Neural cell (in vitro differentiated cells): ENCODE measurements around the gene HS3ST3B1. TPM values are rescaled to one million over a fixed set of nuclear protein-coding genes. Genes with fewer than 3 reads are reported as not detected.

Source experiments
- H2AFZ ChIP-seq: fragments of 200-600, 300-800 bp; sonication (generic), shearing (Covaris generic); 2 replicates; pipeline ENCODE4 v1.6.0; 2014; ENCODE audit warnings: low read depth, mild to moderate bottlenecking, antibody characterized with exemption, low read length, moderate library complexity
- H3F3A ChIP-seq: fragments of 200-600 bp; shearing (Covaris generic); 2 replicates; pipeline ENCODE4 v1.6.1; 2016; ENCODE audit warnings: mild to moderate bottlenecking, moderate library complexity, mixed read lengths, antibody characterized with exemption, low read length; ENCODE audit not compliant: insufficient read depth, poor library complexity, severe bottlenecking
- H3K27ac ChIP-seq: fragments of 200-600, 300-800 bp; sonication (generic), shearing (Covaris generic); 2 replicates; pipeline ENCODE4 v1.5.1; 2014; ENCODE audit warnings: mild to moderate bottlenecking, low read length, moderate library complexity
- H3K27me3 ChIP-seq: fragments of 300-800, 200-600 bp; sonication (generic), shearing (Covaris generic); 2 replicates; pipeline ENCODE4 v1.6.0; 2014; ENCODE audit warnings: mild to moderate bottlenecking, low read depth, low read length, moderate library complexity; ENCODE audit not compliant: insufficient read depth
- H3K36me3 ChIP-seq: fragments of 300-800, 200-600 bp; sonication (generic), shearing (Covaris generic); 2 replicates; pipeline ENCODE4 v1.5.1; 2014; ENCODE audit warnings: mild to moderate bottlenecking, antibody characterized with exemption, low read length, moderate library complexity; ENCODE audit not compliant: insufficient read depth
- H3K4me2 ChIP-seq: fragments of 300-800, 200-600 bp; sonication (generic), shearing (Covaris generic); 2 replicates; pipeline ENCODE4 v1.6.0; 2014; ENCODE audit warnings: mild to moderate bottlenecking, low read length
- H3K4me3 ChIP-seq: fragments of 300-800, 200-600 bp; sonication (generic), shearing (Covaris generic); 2 replicates; pipeline ENCODE4 v1.5.1; 2014; ENCODE audit warnings: mild to moderate bottlenecking, low read length, moderate library complexity
- H3K79me2 ChIP-seq: fragments of 200-600 bp; shearing (Covaris generic); replicated peaks from 2 replicates; pipeline ENCODE4 v1.6.0; 2014; ENCODE audit warnings: mild to moderate bottlenecking, low read length, moderate library complexity; ENCODE audit not compliant: insufficient read depth
- H3K9ac ChIP-seq: fragments of 300-800, 200-600 bp; sonication (generic), shearing (Covaris generic); 2 replicates; pipeline ENCODE4 v1.6.1; 2016; ENCODE audit warnings: mild to moderate bottlenecking, low read length, mixed read lengths
- H3K9me2 ChIP-seq: fragments of 200-600 bp; shearing (Covaris generic); 2 replicates; pipeline ENCODE4 v1.6.1; 2016; ENCODE audit warnings: mild to moderate bottlenecking, low read length, mixed read lengths; ENCODE audit not compliant: insufficient read depth
- H3K9me3 ChIP-seq: fragments of 200-600, 300-800 bp; sonication (generic), shearing (Covaris generic); 2 replicates; pipeline ENCODE4 v1.6.1; 2016; ENCODE audit warnings: mild to moderate bottlenecking, mixed run types, low read length, moderate library complexity, mixed read lengths
- H4K20me1 ChIP-seq: fragments of 200-600 bp; shearing (Covaris generic); 2 replicates; pipeline ENCODE4 v1.6.1; 2016; ENCODE audit warnings: mild to moderate bottlenecking, mixed run types; ENCODE audit not compliant: insufficient read depth
- EP300 ChIP-seq: fragments of 450-650 bp; conservative IDR thresholded peaks from 2 replicates; pipeline ENCODE4 v1.6.1; 2014; ENCODE audit warnings: antibody characterized with exemption, mild to moderate bottlenecking, moderate library complexity; ENCODE audit not compliant: poor library complexity, severe bottlenecking
- EZH2 ChIP-seq: fragments of 200-600, 300-800 bp; shearing (Covaris generic), sonication (generic); IDR thresholded peaks from 2 replicates; pipeline ENCODE4 v1.6.1; 2014; ENCODE audit warnings: antibody characterized with exemption, low read length, borderline replicate concordance, mild to moderate bottlenecking; ENCODE audit not compliant: insufficient read depth, poor library complexity, severe bottlenecking
- MXI1 ChIP-seq: fragments of 450-650 bp; conservative IDR thresholded peaks from 2 replicates; pipeline ENCODE4 v1.6.1; 2014; ENCODE audit warnings: antibody characterized with exemption, mild to moderate bottlenecking; ENCODE audit not compliant: poor library complexity, severe bottlenecking
- POLR2AphosphoS5 ChIP-seq: IDR thresholded peaks from 2 replicates; pipeline ENCODE4 v1.6.1; 2012
- RAD21 ChIP-seq: fragments of 450-650 bp; conservative IDR thresholded peaks from 2 replicates; pipeline ENCODE4 v1.6.1; 2014; ENCODE audit warnings: antibody characterized with exemption, mild to moderate bottlenecking, moderate library complexity
- REST ChIP-seq: IDR thresholded peaks from 2 replicates; pipeline ENCODE4 v1.6.1; 2012; ENCODE audit warnings: borderline replicate concordance
- SMC3 ChIP-seq: fragments of 450-650 bp; conservative IDR thresholded peaks from 2 replicates; pipeline ENCODE4 v1.6.1; 2014; ENCODE audit warnings: antibody characterized with exemption, mild to moderate bottlenecking, moderate library complexity; ENCODE audit not compliant: poor library complexity
- TAF1 ChIP-seq: IDR thresholded peaks from 2 replicates; pipeline ENCODE4 v1.6.1; 2012; ENCODE audit warnings: low read depth
- polyA plus RNA-seq: library from polyadenylated mRNA; depleted of rRNA; stranded (reverse); fragments of >200 nt; gene quantifications from 2 replicates; pipeline ENCODE4 v1.2.3, GENCODE V29; 2014
- TF ChIP-seq, protein P1 (sequence below): fragments of 450-650 bp; IDR thresholded peaks from 2 replicates; pipeline ENCODE4 v1.5.1; 2014; ENCODE audit warnings: antibody characterized with exemption, mild to moderate bottlenecking, moderate library complexity; ENCODE audit not compliant: poor library complexity, severe bottlenecking

HS3ST3B1 gene
- polyA plus RNA-seq, 1 donor from 2014 or later: 0.58 TPM

GRCh38 chr17:14289162-14289561, 11.7 kb upstream of the HS3ST3B1 start:
- Histone ChIP-seq H3K27ac (no peak overlapping the region), H3K9me2 (no peaks in the 10 kb centered on the region), H3K79me2 (no peaks in the 10 kb centered on the region), H3K4me2 (no peak overlapping the region), H3K9me3 (no peaks in the 10 kb centered on the region), H3K9ac (no peak overlapping the region), H2AFZ (no peak overlapping the region), H3K27me3 (no peaks in the 10 kb centered on the region), H3K4me3 (no peak overlapping the region), H4K20me1 (no peaks in the 10 kb centered on the region), H3K36me3 (no peaks in the 10 kb centered on the region), H3F3A (no peaks in the 10 kb centered on the region)
- TF ChIP-seq SMC3 (no peak), RAD21 (no peak), TAF1 (no peak), MXI1 (no peak), POLR2AphosphoS5 (no peak)

GRCh38 chr17:14294876-14295275, 6.0 kb upstream of the HS3ST3B1 start:
- Histone ChIP-seq H3K9me3 (no peaks in the 10 kb centered on the region), H4K20me1 (no peaks in the 10 kb centered on the region), H3K36me3 (no peaks in the 10 kb centered on the region), H3K9ac (no peak overlapping the region), H3K27me3 (peaks cover 51% of the 10 kb centered on the region), H3F3A (no peaks in the 10 kb centered on the region), H3K4me3 (no peak overlapping the region), H2AFZ (no peak overlapping the region), H3K79me2 (no peaks in the 10 kb centered on the region), H3K9me2 (no peaks in the 10 kb centered on the region), H3K4me2 (no peak overlapping the region), H3K27ac (no peak overlapping the region)
- TF ChIP-seq, protein P1, sequence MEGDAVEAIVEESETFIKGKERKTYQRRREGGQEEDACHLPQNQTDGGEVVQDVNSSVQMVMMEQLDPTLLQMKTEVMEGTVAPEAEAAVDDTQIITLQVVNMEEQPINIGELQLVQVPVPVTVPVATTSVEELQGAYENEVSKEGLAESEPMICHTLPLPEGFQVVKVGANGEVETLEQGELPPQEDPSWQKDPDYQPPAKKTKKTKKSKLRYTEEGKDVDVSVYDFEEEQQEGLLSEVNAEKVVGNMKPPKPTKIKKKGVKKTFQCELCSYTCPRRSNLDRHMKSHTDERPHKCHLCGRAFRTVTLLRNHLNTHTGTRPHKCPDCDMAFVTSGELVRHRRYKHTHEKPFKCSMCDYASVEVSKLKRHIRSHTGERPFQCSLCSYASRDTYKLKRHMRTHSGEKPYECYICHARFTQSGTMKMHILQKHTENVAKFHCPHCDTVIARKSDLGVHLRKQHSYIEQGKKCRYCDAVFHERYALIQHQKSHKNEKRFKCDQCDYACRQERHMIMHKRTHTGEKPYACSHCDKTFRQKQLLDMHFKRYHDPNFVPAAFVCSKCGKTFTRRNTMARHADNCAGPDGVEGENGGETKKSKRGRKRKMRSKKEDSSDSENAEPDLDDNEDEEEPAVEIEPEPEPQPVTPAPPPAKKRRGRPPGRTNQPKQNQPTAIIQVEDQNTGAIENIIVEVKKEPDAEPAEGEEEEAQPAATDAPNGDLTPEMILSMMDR: no peak
- TF ChIP-seq POLR2AphosphoS5 (no peak), RAD21 (no peak), TAF1 (no peak), SMC3 (no peak), REST (no peak), EP300 (no peak)

DNA sequence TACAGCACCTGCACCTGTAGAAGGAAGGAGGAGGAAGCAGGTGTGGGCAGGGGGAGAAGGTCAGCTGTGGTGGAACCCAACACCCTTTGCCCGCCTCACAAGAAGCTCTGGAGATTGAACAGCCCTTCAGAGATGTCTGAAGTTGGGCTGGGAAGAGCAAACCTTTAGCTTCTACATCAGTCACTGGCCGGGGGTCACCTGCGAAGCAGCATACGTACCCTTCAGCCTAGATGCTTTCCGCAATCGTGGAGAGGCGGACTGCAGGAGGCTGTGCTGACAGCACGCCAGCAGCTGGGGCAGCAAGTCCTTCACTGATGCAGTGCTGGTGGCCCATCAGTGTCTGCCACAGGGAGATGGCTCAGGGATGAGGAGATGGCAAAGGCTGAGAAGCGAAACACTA, 5.2 kb upstream of the HS3ST3B1 start:
- no peaks in the 10 kb centered on the region for H3K9me3 ChIP-seq
- H3K9me2 ChIP-seq: no peaks in the 10 kb centered on the region
- no peaks in the 10 kb centered on the region for H3F3A ChIP-seq
- H3K9ac ChIP-seq: no peak overlapping the region
- H3K4me3 ChIP-seq: no peak overlapping the region
- TF ChIP-seq POLR2AphosphoS5 (no peak), EZH2 (no peak), REST (no peak), TAF1 (no peak), SMC3 (no peak), RAD21 (no peak), EP300 (no peak), MXI1 (no peak)
- TF ChIP-seq, protein P1: no peak
- H2AFZ ChIP-seq: no peak overlapping the region
- H3K79me2 ChIP-seq: no peaks in the 10 kb centered on the region
- H3K36me3 ChIP-seq: no peaks in the 10 kb centered on the region
- H3K27ac ChIP-seq: no peak overlapping the region
- no peak overlapping the region for H3K4me2 ChIP-seq
- H4K20me1 ChIP-seq: no peaks in the 10 kb centered on the region
- peaks cover 58% of the 10 kb centered on the region for H3K27me3 ChIP-seq
